Omental fat pad (tissue), 4 donors: Measurements from ENCODE around the gene CYP26B1. TPM values are rescaled to one million over a fixed set of nuclear protein-coding genes. Genes with fewer than 3 reads are reported as not detected.
A peak's percentile ranks its signal among the peaks of the same experiment; 100 is the strongest.

Experiments used
- ATAC-seq: fragments of 150-250 bp; one replicate; pipeline ENCODE4 v1.9.1; 2016; ENCODE audit warnings: mild to moderate bottlenecking, moderate library complexity; ENCODE audit not compliant: low FRiP score
- DNase-seq: peaks from one replicate; pipeline ENCODE4 v3.0.0-alpha.2; 2019; ENCODE audit warnings: low spot score
- CTCF ChIP-seq, 3 donors: fragments of 450-650 bp; IDR thresholded peaks; one replicate each; pipeline ENCODE4 v1.5.1; 2016 to 2017; ENCODE audit warnings: antibody characterized with exemption in 3 of 3, mild to moderate bottlenecking in 3 of 3, moderate library complexity in 2 of 3
- total RNA-seq, 4 donors: library from RNA; depleted of rRNA; stranded (reverse); fragments of >200 nt; gene quantifications; one replicate each; pipeline ENCODE4 v1.1.0, GENCODE V29; 2016

Gene CYP26B1
- total RNA-seq, 4 donors from 2014 or later: 10.6 to 36.6 (median 18.8) TPM

DNA sequence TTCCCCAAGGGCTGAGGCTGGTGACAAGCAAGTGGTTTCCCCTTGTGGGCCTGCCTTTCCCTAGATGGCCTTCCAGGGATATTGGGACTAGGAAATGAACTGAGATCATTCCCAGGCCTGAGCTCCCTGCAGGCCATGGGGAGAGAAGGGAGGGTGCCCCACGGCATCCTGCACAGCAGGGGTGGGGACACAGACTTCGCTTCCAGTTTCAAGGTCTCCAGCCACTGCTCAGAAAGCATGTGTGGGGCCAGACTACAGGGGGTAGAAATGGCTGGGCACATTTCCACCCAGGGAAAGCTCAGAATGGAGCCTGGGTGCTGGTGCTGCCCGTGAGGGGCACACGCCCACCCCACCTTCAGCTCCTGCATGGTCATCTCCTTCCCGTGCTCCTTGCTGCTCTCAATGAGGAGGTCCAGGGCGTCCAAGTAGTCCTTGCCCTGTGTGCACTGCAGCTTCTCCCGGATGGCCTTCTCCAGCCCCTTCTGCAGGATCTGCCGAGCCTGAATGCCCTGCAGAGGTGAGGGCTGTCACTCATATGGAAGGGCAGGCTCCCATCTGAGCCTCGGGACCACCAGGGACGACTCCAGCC, 13.2 kb downstream of the CYP26B1 start:
- DNase-seq (no peak), ATAC-seq (no peak)
- no peak for TF ChIP-seq CTCF (IDR thresholded peaks at IDR 0.05)

DNA sequence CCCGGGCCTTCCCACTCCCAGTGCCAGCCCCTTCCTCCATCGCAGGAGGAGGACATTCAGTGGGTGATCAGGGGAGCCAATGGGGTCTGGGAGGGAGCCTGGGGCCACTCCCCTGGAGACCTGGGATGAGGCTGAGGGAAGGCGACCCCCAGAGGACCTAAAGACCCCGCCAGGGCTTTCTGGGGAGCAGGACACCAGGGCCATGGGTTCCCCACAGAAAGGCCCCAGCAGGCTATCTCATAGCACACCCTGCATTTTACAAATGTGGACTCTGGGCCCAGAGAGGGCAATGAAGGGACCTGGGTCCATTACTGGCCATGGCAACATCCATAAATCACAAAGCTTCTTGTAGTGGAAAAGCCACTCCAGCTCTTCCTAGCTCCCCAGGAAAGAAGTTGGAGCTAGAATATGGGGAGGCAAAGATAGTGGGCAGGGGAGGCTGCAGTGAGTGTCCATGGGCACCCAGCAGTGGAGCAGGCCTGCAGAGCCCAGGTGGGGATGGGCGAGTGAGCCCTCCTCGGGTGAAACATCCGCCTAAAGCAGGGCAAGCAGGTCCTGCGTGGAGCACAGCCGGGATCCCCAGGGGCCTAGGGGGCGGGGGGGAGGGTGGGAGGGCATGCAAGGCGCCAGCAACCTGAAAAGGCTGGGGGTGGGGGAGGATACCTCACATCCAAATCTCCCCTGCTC, 13.8 kb downstream of the CYP26B1 start:
- no peak for TF ChIP-seq CTCF (IDR thresholded peaks at IDR 0.05)
- DNase-seq (no peak), ATAC-seq (no peak)

DNA sequence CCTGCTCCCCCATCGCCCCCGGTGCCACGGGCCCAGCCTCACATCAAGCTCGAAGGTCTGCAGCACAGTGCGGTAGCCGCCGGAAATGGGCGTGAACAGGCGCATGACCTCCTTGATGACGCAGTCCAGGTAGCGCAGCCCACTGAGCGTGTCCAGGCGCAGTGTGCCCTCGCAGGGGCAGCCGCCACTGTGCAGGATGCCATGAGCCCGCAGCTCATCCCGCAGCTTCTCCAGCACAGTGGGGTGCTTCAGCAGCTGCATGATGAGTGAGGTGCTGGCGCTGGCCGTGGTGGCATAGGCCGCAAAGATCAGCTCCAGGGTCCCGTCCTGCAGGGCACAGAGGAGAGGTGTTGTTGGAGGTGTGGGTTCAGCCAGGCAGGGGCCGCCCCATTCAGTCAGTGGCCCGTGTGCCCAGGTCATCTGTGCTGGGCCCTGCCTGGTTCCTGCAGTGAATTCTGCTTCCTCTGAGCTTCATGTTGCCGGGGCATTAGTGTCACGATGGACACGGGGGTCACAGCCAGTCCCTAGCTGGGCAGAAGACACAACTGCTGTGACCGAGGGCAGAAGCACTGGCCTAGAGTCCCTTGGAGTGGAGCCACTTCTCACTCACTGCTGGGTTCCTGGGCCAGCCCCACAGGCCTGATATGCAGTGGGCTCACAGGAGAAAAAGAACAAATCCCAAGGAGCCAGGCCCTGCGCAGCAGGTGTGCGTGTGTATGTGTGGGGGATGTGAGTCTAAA, 14.5 kb downstream of the CYP26B1 start:
- DNase-seq (peak; percentile 14), ATAC-seq (no peak)
- no peak for TF ChIP-seq CTCF (IDR thresholded peaks at IDR 0.05)

DNA sequence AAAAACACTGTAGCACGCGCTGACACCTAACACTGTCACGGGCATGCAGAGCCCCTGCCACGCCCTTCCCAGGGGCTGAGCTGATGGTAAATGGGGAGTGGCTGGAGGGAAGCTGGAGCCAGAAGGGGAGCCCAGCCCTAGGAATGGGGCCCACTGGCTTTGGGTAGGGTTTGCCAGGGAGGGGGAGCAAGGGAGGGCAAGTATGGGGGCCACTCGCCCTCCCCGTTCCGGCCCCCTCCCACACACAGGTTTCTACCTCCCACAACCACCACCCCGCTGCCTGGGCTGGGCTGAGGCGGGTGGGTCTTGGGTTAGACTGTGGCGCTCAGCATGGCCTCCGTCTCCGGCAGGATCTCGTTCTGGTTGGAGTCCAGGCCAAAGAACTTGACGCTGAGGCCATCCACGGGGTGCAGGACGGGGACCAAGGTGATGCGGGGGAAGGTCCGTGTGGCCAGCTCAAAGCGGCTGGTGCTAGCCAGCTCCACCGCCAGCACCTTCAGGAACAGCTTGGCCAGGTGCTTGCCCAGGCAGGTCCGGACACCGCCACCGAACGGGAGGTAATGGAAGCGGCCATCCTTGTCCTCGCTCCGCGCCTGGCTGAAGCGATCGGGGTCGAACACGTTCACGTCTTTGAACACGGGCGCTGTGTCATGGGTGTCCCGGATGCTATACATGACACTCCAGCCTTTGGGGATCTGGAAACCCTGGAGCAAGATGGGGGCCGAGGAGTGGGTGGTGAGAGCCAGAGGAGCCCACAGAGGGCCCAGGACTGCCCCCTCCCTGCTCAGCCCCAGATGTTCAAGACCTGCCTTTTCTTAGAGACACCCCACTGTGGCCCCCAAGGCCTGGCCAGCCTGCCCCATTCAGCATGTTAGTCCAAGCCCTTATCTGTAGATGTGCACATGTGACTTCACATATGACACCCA, 15.5 kb downstream of the CYP26B1 start:
- ATAC-seq (no peak), DNase-seq (peak; percentile 17)
- no peak for TF ChIP-seq CTCF (IDR thresholded peaks at IDR 0.05)

DNA sequence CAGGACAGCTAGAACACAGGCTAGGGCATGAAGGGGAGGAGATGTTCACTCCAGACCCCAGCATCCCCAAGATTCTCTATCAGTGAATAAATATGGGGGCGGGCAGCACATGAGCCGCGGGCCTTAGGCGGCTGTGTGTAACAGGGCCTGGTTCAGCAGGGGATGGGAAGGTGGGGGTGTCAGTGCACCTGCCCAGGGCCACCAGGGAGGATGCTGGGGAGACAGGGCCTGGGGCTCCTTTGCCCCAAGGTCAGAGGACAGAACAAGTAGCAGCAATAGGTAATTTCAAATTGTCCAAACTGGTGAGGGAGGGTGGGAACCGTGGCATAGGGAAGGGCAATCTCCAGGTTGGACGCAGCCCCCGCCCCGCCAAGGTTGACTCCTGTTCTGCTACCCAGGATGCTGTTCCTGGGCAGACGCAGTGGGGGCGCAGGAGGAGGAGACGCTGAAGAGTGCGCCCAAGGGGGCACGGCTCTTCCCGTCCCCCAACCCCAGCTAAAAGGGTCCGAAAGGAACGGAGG, 16.2 kb downstream of the CYP26B1 start:
- DNase-seq (peak; percentile 16), ATAC-seq (no peak)
- TF ChIP-seq CTCF (IDR thresholded peaks at IDR 0.05): no peak

DNA sequence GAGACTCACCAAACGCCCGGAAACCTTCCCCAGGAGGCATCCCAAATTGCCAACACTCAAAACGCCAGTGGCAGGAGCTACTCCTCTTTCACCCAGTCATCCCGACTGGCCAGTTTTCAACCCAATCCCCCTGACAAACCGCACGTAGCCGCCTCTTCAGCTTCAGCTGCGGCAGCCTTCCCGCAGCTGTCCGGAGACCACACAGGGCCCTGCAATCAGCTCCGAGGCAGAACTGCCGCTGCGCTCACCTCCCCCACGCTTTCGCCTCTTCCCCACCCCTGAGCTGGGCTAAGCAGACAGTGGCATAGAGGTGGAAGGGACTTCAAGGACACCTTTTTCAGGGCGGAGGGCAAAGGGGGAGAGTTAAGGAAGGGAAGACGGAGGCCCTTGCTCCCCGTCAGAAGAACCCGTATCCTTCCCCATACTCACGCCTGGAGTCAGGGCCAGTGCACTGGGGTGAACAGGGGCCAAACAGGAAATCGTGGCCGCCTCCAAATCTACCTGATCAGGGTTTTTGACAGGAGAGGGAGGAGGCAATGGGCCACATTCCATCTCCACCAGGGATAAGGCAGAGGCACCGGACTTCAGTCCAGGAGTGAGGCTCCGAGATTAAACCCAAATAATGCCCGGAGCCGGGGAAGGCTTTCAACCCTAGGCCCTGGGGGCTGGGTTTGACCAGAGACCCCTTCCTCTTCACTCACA, 16.9 kb downstream of the CYP26B1 start:
- peak; percentile 17 for DNase-seq
- TF ChIP-seq CTCF (IDR thresholded peaks at IDR 0.05): no peak

More for the DNA sequence above, 16.9 kb downstream of the CYP26B1 start:
- ATAC-seq: no peak
